GM12878 (cell line): ENCODE results near the gene LIPA. TPM values are rescaled to one million over a fixed set of nuclear protein-coding genes. Genes with fewer than 3 reads are reported as not detected.

Experiments
- ATAC-seq: fragments of 200-7000 bp; cut with Tn5 transposase; 3 replicates; pipeline ENCODE4 v1.9.1; 2020; ENCODE audit warnings: mild to moderate bottlenecking, moderate library complexity
- BruUV-seq: library from RNA; stranded (reverse); fragments of 400-500 nt; replicated peaks from 2 replicates; lab custom pipeline; 2021; lab: Mats Ljungman, UMichigan
- CTCF ChIA-PET: fragments of 300-600 bp; sonication (Branson Sonifier 250); formaldehyde crosslinking; extraction: SDS; loops from one replicate; lab custom pipeline; 2021; ENCODE audit warnings: inconsistent platforms; lab: Yijun Ruan, JAX
- POLR2A ChIA-PET: fragments of 350-600 bp; formaldehyde crosslinking; extraction: SDS; loops from one replicate; lab custom pipeline; 2021; ENCODE audit warnings: inconsistent platforms; lab: Charles Lee
- RAD21 ChIA-PET: fragments of 300-600 bp; sonication (Branson Sonifier 250); formaldehyde crosslinking; loops from one replicate; lab custom pipeline; 2023; ENCODE audit warnings: antibody characterized with exemption; ENCODE audit not compliant: unreplicated experiment; lab: Charles Lee
- SMC1A ChIA-PET: fragments of 300-600 bp; sonication (Branson Sonifier 250); formaldehyde crosslinking; loops from one replicate; lab custom pipeline; 2023; ENCODE audit not compliant: unreplicated experiment, uncharacterized antibody; lab: Charles Lee
- DNase-seq: peaks from one replicate; pipeline ENCODE4 v3.0.0-alpha.2; 2011; ENCODE audit warnings: low read depth, low spot score
- FAIRE-seq: peaks from 3 replicates; lab custom pipeline; 2011; peaks lifted over from hg19 to GRCh38; lab: Jason Lieb, UNC
- H2AFZ ChIP-seq: 2 replicates; pipeline ENCODE4 v1.6.0; 2011; ENCODE audit warnings: low read depth, low read length, control low read depth; ENCODE audit not compliant: control insufficient read depth
- H3K27ac ChIP-seq: 2 replicates; pipeline ENCODE4 v1.5.1; 2011; ENCODE audit warnings: control low read depth; ENCODE audit not compliant: control insufficient read depth, insufficient read depth
- H3K27me3 ChIP-seq, 2 experiments: replicated peaks in 1 of 2; 2 replicates each; pipeline versions ENCODE4 v1.6.0 to v1.6.1; 2011; ENCODE audit warnings: low read length in 1 of 2; ENCODE audit not compliant: control insufficient read depth in 2 of 2, insufficient read depth in 2 of 2
- H3K36me3 ChIP-seq, 2 experiments: 2 replicates each; pipeline ENCODE4 v1.5.1; 2011; ENCODE audit warnings: low read length in 1 of 2; ENCODE audit not compliant: control insufficient read depth in 2 of 2, insufficient read depth in 2 of 2
- H3K4me1 ChIP-seq: 2 replicates; pipeline ENCODE4 v1.6.1; 2011; ENCODE audit warnings: mild to moderate bottlenecking, low read length, moderate library complexity, mixed read lengths; ENCODE audit not compliant: control insufficient read depth, insufficient read depth
- H3K4me2 ChIP-seq: 2 replicates; pipeline ENCODE4 v1.6.0; 2011; ENCODE audit warnings: control low read depth; ENCODE audit not compliant: control insufficient read depth, insufficient read depth
- H3K4me3 ChIP-seq: fragments of 200-600 bp; sonication (generic); 2 replicates; pipeline ENCODE4 v1.5.1; 2016
- H3K79me2 ChIP-seq: 2 replicates; pipeline ENCODE4 v1.6.0; 2011; ENCODE audit warnings: low read length; ENCODE audit not compliant: control insufficient read depth, insufficient read depth
- H3K9ac ChIP-seq: 2 replicates; pipeline ENCODE4 v1.8.0; 2011; ENCODE audit warnings: low read length, control low read depth, mixed read lengths; ENCODE audit not compliant: control insufficient read depth, insufficient read depth
- H3K9me3 ChIP-seq: replicated peaks from 3 replicates; pipeline ENCODE4 v1.5.1; 2011; ENCODE audit warnings: mild to moderate bottlenecking, low read length; ENCODE audit not compliant: control insufficient read depth, insufficient read depth
- H4K20me1 ChIP-seq: 2 replicates; pipeline ENCODE4 v1.6.0; 2011; ENCODE audit not compliant: control insufficient read depth, insufficient read depth
- CEBPB ChIP-seq, 2 experiments: fragments of 150-350 bp in 1 of 2; IDR thresholded peaks; 2 replicates each; pipeline ENCODE4 v1.6.1; 2012 to 2014; ENCODE audit warnings: low read depth in 2 of 2, low read length in 2 of 2, borderline replicate concordance in 1 of 2, inconsistent platforms in 1 of 2
- NFYA ChIP-seq: IDR thresholded peaks from 2 replicates; pipeline ENCODE4 v1.6.1; 2011; ENCODE audit warnings: low read depth, mild to moderate bottlenecking, low read length, improper control_type of control experiment, borderline replicate concordance
- POU2F2 ChIP-seq: IDR thresholded peaks from 3 replicates; pipeline ENCODE4 v1.6.1; 2011; ENCODE audit warnings: low read depth, mild to moderate bottlenecking, low read length, borderline replicate concordance
- SMAD5 ChIP-seq: IDR thresholded peaks from 2 replicates; pipeline ENCODE4 v1.6.1; 2016; ENCODE audit warnings: antibody characterized with exemption, low read depth
- ZNF384 ChIP-seq: IDR thresholded peaks from 2 replicates; pipeline ENCODE4 v1.6.1; 2012; ENCODE audit warnings: low read depth, mild to moderate bottlenecking, low read length, improper control_type of control experiment, borderline replicate concordance
- WGBS: methylation state at CpG from one replicate; pipeline ENCODE4 v1.1.6; 2016; ENCODE audit warnings: low lambda C conversion rate; ENCODE audit not compliant: insufficient replicate concordance, insufficient coverage; ENCODE audit errors: missing lambda C conversion rate; 5-methylcytosine and 5-hydroxymethylcytosine counted together
- in situ Hi-C: fragments of 300-500 bp; cut with MboI; formaldehyde crosslinking; loops from 9 replicates; pipeline ENCODE4 v1.14.3; 2018; ENCODE audit warnings: mixed read lengths
- intact Hi-C: fragments of 100-400 bp; cut with micrococcal nuclease; formaldehyde crosslinking; loops from one replicate; pipeline ENCODE4 v1.14.2; 2022; ENCODE audit not compliant: unreplicated experiment
- polyA plus RNA-seq, 11 experiments: library from polyadenylated mRNA; depleted of rRNA in 4 of 11; unstranded in 6 of 11; stranded (reverse) in 5 of 11; fragments of >200 nt; fragmentation: Nextera tagmentation in 4 of 11; fragmentation: Illumina TruSeq in 1 of 11; extraction: Ambion mirVana in 4 of 11; extraction: Trizol in 1 of 11; gene quantifications; 1 replicate in 1 of 11; 2 replicates in 10 of 11; pipeline versions ENCODE4 v1.2.1 to v1.2.3, GENCODE V29; 2011 to 2016; ENCODE audit warnings: inconsistent platforms in 2 of 11, missing spikeins in 2 of 11, low read depth in 1 of 11
- total RNA-seq, 4 experiments: library from RNA; depleted of rRNA in 3 of 4; stranded (reverse); fragments of >200 nt in 3 of 4; fragmentation: Illumina TruSeq in 1 of 4; extraction: Trizol in 1 of 4; gene quantifications; 2 replicates each; pipeline versions ENCODE4 v1.2.1 to v1.2.3, GENCODE V29; 2013 to 2021
- TF ChIP-seq, protein P1 (sequence below): IDR thresholded peaks from 2 replicates; pipeline ENCODE4 v1.6.1; 2012; ENCODE audit warnings: low read depth, low read length, improper control_type of control experiment
- TF ChIP-seq, protein P2 (sequence below): IDR thresholded peaks from 2 replicates; pipeline ENCODE4 v1.6.1; 2011; ENCODE audit warnings: low read depth, mild to moderate bottlenecking, low read length, moderate library complexity, borderline replicate concordance; ENCODE audit errors: extremely low read depth

Gene LIPA
- total and polyA plus RNA-seq, 10 of the 15 experiments (the other 5 are each of a cell fraction or from before 2014, with no cell fraction given): 31.1 to 50.3 (median 39.5) TPM

DNA sequence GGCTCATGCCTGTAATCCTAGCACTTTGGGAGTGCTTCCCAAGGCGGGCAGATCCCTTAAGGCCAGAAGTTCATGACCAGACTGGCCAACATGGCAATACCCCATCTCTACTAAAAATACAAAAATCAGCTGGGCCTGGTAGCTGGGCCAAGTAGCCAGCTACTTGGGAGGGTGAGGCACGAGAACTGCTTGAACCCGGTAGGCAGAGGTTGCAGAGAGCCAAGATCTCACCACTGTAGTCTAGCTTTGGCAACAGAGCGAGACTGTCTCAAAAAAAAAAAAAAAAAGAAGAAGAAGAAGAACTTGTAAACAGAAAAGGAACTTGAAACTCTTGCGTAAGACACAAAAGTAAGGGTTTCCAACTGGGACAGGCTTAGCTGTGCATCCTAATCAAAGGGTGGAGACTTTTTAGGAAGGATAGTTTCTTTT, 44.7 kb upstream of the LIPA start:
- Histone ChIP-seq H3K4me3 (peak overlapping the region; percentile 18; the same call in 1 of the 2 replicates), H3K9me3 (no peaks in the 10 kb centered on the region), H4K20me1 (no peaks in the 10 kb centered on the region), H3K27ac (no peak overlapping the region), H3K36me3 (no peaks in the 10 kb centered on the region), H3K9ac (no peak overlapping the region; the same call in 1 of the 2 replicates), H2AFZ (no peak overlapping the region), H3K4me2 (peak overlapping the region; percentile 49), H3K27me3 (no peaks in the 10 kb centered on the region), H3K79me2 (no peaks in the 10 kb centered on the region), H3K4me1 (peaks cover 15% of the 10 kb centered on the region; the same call in 1 of the 2 replicates)
- CTCF ChIA-PET: interaction anchor here (0.6 to 3.6 kb wide), 3 partner anchors 63 to 405 kb away, joined by 3 to 56 read pairs (median 3); partner anchors contain the start of gene KIF20B
- POLR2A ChIA-PET: interaction anchor here (0.6 to 0.7 kb wide), 2 partner anchors 215 to 753 kb away, joined by 4 to 5 read pairs; no protein-coding TSS in a partner anchor
- intact Hi-C loops (no loop called here), in situ Hi-C loops (no loop called here)
- no TSS peak for BruUV-seq
- 18% methylated on average over 5 of the region's 5 CpGs for WGBS
- FAIRE-seq: no peak
- SMC1A ChIA-PET: interaction anchor here (1.0 to 4.4 kb wide), 5 partner anchors 23 to 96 kb away, joined by 3 to 60 read pairs (median 4); partner anchors contain the start of gene IFIT1
- RAD21 ChIA-PET: interaction anchor here (0.7 to 4.0 kb wide), 8 partner anchors 13 to 198 kb away, joined by 3 to 31 read pairs (median 4); partner anchors contain the start of genes IFIT3 and IFIT5
- peak; percentile 75 for ATAC-seq
- no peak for TF ChIP-seq POU2F2
- TF ChIP-seq CEBPB (IDR thresholded peaks at IDR 0.05; ENCODE audit: borderline replicate concordance in 1 of 2, low read depth in 2 of 2, low read length in 2 of 2): peak in 1 of 2 experiments; percentile 78; a peak in 2 of 4 replicates
- no peak for TF ChIP-seq NFYA
- TF ChIP-seq, protein P1, sequence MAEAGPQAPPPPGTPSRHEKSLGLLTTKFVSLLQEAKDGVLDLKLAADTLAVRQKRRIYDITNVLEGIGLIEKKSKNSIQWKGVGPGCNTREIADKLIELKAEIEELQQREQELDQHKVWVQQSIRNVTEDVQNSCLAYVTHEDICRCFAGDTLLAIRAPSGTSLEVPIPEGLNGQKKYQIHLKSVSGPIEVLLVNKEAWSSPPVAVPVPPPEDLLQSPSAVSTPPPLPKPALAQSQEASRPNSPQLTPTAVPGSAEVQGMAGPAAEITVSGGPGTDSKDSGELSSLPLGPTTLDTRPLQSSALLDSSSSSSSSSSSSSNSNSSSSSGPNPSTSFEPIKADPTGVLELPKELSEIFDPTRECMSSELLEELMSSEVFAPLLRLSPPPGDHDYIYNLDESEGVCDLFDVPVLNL: no peak
- TF ChIP-seq, protein P2, sequence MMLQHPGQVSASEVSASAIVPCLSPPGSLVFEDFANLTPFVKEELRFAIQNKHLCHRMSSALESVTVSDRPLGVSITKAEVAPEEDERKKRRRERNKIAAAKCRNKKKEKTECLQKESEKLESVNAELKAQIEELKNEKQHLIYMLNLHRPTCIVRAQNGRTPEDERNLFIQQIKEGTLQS: no peak
- peak; percentile 84 for TF ChIP-seq ZNF384
- no peak for TF ChIP-seq SMAD5
- DNase-seq: no peak
